GM12878 (cell line): Measurements from ENCODE around the gene VIT.

ENCODE experiments used
- CTCF ChIP-seq, 3 experiments: IDR thresholded peaks in 2 of 3; conservative IDR thresholded peaks in 1 of 3; 2 replicates each; pipeline ENCODE4 v1.5.1; 2011; ENCODE audit warnings: low read depth in 3 of 3, low read length in 3 of 3, mild to moderate bottlenecking in 3 of 3, control low read depth in 2 of 3, moderate library complexity in 2 of 3, inconsistent platforms in 1 of 3, mixed read lengths in 1 of 3; ENCODE audit not compliant: control insufficient read depth in 2 of 3, insufficient read depth in 1 of 3; ENCODE audit errors: extremely low read depth in 1 of 3
- EP300 ChIP-seq, 2 experiments: fragments of 150-350 bp in 1 of 2; IDR thresholded peaks; 2 replicates each; pipeline ENCODE4 v1.6.1; 2011 to 2012; ENCODE audit warnings: low read depth in 2 of 2, low read length in 2 of 2, borderline replicate concordance in 1 of 2, improper control_type of control experiment in 1 of 2, inconsistent platforms in 1 of 2; ENCODE audit not compliant: control insufficient read depth in 1 of 2
- EZH2 ChIP-seq: IDR thresholded peaks from 2 replicates; pipeline ENCODE4 v1.6.1; 2012; ENCODE audit warnings: low read depth, mild to moderate bottlenecking, control low read depth, inconsistent platforms, low read length, borderline replicate concordance; ENCODE audit not compliant: control insufficient read depth
- POLR2A ChIP-seq: IDR thresholded peaks from 2 replicates; pipeline ENCODE4 v1.6.1; 2011; ENCODE audit warnings: low read depth, mild to moderate bottlenecking, low read length
- RAD21 ChIP-seq: IDR thresholded peaks from 2 replicates; pipeline ENCODE4 v1.6.1; 2011; ENCODE audit warnings: mild to moderate bottlenecking, low read depth, low read length, moderate library complexity; ENCODE audit not compliant: insufficient read depth
- YY1 ChIP-seq: IDR thresholded peaks from 2 replicates; pipeline ENCODE4 v1.6.1; 2011; ENCODE audit warnings: low read depth, mild to moderate bottlenecking, low read length
- ZBTB33 ChIP-seq: fragments of 450-650 bp; IDR thresholded peaks from 2 replicates; pipeline ENCODE4 v1.6.1; 2017; ENCODE audit warnings: mild to moderate bottlenecking

- no peak for TF ChIP-seq EZH2
- TF ChIP-seq RAD21, result no peak
- TF ChIP-seq POLR2A, result no peak
- no peak for TF ChIP-seq YY1
- TF ChIP-seq EP300 (IDR thresholded peaks at IDR 0.05; ENCODE audit: borderline replicate concordance in 1 of 2, control insufficient read depth in 1 of 2, low read depth in 2 of 2, low read length in 2 of 2), result no peak
- TF ChIP-seq ZBTB33, result no peak
- TF ChIP-seq CTCF (IDR thresholded peaks at IDR 0.05 in 2 of 3, conservative IDR thresholded peaks at IDR 0.05 in 1 of 3; ENCODE audit: control insufficient read depth in 2 of 3, extremely low read depth in 1 of 3, insufficient read depth in 1 of 3, low read depth in 3 of 3, low read length in 3 of 3), result no peak
These were observed 46.3 kb upstream of the VIT start for GRCh38 chr2:36650031-36650829.
